ENCODE results near the gene CTXND1.
"Not testable (repeated sequence)": the region's sequence is repeated elsewhere in the genome, so short reads cannot be mapped to it uniquely, and the experiment has no call there.

CTXND1 gene

DNA sequence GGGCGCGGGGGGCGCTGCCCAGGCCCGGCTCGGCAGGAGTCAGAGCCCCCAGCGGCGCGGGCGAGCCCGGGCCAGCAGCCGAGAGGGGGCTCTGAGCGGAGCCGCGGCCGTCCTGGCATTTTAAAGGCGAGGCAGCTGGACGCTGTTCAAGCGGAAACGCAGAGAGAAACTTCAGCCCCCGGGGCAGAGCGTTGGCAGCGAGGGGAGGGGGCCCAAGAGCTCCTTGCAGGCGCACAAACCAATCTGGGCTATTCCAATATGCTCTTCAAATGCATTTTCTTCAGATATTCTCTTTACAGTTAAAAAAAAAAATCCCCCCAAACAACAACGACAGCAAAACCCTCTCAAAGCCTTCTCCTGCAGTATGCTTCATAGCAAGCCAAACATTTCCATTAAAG, at the start of gene CTXND1:
TSS of gene CTXND1 (minus strand) at position 93 of the 398 bp plus-strand sequence. CDS start 50,264 bp downstream, outside the sequence.
- no peak for DNase-seq

DNA sequence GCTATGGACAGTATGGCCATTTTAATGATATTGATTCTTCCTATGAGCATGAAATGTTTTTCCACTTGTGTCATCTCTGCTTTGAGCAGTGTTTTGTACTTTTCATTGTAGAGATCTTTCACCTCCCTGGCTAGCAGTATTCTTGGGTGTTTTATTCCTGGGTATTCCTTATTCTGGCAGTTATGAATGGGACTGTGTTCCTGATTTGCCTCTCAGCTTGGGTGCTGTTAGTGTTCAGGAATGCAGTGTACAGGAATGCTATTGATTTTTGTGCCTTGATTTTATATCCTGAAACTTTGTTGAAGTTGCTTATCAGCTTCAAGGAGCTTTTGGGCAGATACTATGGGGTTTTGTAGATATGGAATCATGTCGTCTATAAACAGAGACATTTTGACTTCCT, 49.5 kb upstream of the CTXND1 start:
- DNase-seq: no peak

DNA sequence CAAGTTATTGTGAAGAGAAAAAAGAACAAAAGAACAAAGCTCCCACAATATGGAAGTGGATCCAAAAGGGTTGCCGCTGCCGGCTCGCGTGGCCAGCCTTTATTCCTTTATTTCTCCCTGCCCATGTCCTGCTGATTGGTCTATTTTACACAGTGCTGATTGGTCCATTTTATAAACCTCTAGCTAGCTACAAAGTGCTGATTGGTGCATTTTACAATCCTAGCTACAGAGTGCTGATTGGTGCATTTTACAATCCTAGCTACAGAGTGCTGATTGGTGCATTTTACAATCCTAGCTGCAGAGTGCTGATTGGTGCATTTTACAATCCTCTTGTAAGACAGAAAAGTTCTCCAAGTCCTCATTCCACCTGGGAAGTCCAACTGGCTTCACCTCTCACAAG, 43.8 kb upstream of the CTXND1 start:
- DNase-seq: not testable (repeated sequence)

DNA sequence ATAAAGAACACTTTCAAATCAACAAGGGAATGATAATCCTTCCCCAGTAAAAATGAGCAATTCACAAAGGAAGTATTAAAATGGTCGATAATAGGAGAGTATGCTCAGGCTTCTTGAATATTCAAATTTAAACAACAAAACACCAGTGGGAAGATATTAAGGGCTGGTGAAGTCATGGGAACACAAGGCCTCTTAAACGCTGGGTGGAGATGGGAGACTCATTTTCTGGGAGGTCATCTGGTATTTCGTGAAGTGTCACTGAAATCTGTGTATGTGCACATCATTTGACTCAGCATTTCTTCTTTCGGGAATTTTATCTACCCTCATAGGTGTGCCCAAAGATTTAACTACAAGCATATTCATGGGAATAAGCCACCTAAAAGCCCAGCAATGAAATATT, 40.1 kb upstream of the CTXND1 start:
- no peak for DNase-seq

DNA sequence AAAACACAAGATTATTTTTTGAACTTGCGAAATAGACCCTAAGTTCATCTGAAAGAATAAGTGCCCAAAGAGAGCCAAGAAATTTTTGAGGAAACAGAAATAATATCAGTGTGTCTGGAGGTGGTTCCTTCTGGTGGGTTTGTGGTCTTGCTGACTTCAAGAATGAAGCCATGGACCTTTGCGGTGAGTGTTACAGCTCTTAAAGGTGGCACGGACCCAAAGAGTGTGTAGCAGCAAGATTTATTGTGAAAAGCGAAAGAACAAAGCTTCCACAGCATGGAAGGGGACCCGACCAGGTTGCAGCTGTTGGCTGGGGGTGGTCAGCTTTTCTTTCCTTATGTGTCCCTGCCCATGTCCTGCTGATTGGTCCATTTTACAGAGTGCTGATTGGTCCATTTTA, 38.9 kb upstream of the CTXND1 start:
- DNase-seq: not testable (repeated sequence)

DNA sequence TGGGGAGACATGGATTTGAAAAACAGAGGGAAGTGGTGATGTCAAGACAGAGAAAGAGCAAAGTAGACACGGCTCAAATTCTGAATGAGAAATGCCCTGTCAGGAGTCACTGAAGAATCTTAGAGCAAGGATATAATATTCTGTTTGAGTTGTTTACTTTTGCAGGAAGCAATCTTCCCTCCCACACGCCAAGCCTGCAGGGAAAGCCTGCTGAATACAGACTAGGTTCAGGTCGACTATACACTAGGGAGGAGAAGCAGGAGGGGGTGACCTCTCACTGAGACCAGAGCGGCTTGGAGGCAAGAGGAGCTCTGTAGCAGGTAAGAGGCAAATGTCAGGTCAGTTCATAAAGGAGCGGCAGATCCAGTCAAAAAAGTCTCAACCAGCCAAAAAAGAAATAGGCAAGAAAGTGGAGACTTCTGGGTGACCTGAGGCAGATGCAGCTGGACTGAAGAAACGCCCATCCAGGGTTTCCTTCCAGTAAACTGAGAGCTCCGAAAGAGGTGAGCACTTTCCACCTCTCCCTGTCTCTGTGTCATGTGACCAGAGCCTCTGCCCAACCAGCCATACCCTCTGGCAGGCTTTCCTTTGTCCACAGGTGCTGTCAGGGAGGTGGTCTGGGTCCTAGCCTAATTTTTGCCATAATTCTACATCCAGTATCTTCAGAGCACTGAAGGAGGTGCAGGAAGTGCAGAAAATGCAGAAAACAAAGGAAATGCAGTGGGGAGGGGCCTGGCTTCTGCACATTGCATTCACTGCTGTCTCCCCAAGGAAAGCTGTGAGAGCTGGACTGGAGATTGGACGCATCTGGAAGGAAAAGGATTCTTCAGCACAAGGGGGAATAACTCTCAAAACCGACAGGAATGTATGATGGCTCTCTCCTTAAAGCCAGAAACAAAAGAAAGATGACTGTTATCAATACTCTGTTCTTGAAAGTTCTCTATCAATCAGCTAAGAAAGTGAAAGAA, 37.8 kb upstream of the CTXND1 start:
- DNase-seq: no peak

DNA sequence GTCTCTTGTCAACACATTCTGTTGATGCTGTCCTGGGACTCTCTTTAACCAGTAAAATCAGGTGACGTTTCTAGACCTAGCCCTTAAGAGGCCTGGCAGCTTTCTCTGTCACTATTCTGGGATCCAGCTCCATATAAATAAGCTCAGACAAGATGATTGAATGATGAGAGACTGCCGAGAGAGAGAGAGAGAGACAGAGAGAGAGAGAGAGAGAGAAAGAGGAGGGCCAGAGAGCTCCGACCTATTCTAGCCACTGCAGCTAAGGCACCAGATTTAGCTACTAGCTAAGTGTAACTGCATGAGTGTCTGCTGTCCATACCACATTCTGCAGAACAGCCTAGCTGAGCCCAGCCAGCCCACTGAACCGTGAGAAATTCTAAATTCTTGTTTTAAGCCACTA, 36.1 kb upstream of the CTXND1 start:
- DNase-seq: no peak

DNA sequence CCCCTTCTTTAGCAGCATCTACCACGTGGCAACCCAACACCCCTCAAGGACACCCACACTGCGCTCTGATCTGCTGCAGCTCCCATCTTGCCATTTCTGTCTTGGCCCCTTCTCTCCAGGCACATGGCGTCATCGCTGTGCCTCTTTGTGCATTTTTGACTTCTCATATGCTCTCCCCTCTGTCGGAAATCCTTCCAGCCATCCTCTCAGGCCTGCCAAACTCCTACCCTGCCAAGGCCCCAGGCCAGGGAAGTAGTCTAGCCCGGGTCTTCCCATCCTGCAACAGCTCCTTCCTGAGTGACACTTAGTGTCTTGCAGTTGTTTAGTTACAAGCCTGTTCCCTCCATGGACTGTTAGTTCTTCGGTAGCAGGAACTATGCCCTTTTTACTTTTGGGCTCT, 34.0 kb upstream of the CTXND1 start:
- DNase-seq: no peak

DNA sequence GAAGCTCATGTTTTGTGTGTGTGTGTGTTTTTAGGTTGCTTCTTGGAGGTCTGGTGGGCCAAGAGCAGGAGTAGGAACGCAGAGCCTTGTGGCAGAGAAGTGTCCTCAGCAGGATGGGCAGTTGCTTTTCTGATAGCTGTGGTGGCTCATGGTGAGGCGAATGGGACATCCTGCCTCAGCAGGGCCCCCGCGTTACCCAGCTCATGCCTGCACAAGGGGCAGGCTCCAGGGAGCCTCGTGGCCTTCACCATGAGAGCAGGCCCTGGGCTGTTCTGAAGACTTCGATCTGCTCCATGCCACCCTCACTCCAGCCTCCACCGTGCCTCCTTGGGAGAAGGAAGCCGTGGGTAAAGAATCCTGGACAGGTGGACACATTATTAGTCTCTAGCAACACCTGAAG, 33.4 kb upstream of the CTXND1 start:
- no peak for DNase-seq

DNA sequence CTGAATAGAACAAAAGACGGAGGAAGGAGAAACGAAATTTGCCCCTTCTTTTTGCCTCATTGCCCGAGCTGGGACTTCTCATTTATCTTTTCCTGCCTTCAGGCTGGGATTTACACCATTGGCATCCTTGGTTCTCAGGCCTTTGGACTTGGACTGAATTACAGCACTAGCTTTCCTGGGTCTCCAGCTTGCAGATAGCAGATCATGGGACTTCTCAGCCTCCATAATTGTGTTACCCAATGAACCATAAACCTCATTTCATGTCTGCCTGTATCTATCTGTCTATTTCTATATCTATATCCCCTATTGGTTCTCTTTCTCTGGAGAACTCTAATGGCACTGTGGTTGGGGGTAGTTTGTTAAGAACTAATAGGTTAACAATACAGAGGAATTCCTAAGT, 31.5 kb upstream of the CTXND1 start:
- DNase-seq: no peak

DNA sequence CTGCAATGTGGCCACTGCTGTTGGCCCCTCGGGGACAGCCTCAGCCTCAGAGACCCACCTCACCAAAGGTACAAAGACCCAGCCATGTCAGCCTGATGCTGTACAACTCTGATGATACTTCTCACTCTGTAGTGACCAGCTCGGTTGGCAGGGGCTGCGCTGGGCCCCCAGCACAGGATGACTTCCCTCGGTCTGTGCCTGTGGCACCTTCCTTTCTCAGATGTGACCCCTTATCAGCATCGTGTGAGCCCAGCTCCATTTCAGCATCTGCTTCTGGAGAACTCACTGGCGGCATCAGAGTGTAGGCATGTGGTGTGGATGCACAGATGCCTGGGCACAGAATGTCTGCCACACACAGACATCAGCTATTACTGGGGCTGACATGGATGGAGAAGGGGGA, 25.1 kb upstream of the CTXND1 start:
- DNase-seq: no peak

DNA sequence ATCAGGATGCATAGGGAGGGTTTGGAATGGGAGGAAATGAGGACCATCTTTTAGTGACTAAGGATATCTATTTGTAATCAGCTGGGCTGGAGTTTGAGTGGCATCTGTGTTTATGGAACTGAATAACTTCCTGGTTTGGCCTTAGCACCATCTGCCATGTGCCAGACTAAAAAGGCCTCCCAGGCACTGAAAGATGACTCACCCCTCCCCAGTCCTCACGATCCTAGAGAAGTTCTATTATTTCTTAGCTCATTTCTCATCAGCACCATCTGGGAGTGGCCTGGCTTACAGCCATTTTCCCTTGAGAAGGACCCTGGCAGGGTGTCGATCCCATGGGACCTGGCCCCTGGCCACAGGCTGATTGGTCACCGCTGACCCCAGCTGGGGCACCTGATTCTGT, 23.9 kb upstream of the CTXND1 start:
- no peak for DNase-seq

DNA sequence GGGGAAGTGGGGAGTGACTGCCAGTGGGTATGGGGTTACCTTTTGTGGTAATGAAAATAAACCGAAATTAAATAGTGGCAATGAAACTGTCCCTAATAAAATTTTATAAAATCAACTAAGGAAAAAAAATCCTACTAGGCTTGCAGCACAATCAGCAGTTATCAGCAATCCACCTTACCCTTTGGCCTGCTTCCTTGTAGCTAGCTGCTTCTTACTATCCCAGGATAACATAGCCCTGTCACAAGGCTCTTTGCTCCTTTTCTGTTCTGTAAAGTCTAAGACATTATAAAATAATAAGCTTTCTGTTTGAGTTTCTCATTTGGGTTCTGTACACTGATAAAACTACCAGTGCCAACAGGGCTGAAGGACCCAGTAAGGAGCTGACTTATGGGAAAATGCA, 23.0 kb upstream of the CTXND1 start:
- DNase-seq: no peak

DNA sequence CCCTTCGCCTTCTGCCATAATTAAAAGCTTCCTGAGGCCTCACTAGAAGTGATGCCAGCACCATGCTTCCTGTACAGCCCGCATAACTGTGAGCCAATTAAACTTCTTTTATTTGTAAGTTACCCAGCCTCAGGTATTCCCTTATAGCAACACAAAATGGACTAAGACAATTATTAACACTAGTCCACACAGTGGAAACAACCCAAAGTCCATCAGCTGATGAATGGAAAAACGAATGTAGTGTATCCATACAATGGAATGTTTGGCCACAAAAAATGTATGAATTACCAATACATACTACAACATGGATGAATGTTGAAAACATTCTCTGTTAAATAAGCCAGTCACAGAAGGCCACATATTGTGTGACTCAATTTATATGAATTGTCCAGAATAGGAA, 22.5 kb upstream of the CTXND1 start:
- DNase-seq: no peak

DNA sequence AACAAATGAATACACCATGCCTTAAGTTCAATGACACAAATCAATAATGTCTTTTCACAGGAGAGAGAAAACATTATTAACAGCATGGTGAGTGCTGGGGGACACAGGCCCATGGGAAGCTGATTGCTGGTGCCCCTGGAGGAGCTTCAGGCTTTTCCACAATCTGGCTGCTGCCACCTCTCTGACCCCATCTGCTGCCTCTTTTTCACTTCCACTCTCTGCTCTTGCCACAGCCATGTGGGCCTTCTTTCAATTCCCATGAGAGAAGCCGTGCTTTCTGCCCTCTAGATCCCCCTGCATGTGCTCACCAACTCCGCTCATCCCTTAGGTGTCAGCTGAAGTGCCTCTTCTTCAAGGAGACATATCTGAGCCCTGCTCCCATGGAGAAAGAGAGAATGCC, 21.0 kb upstream of the CTXND1 start:
- no peak for DNase-seq

DNA sequence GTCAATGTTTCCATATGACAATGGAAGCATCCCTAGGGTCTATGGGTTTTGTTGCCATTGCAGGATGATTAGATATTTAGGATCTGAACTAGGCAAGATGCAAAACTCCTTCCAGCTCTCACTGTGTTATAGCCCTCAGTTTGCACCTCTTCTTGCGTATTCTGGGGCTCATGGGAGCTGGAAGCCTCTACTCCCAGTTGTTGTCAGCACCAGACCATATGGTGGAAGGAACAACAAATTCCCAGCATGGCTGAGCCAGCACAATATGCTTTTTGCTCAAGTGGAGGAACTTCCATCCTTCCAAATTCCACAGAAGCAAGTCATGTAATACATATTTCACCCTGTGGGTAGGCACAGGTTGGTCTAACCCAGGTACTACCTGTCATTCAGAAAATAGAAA, 18.5 kb upstream of the CTXND1 start:
- no peak for DNase-seq

DNA sequence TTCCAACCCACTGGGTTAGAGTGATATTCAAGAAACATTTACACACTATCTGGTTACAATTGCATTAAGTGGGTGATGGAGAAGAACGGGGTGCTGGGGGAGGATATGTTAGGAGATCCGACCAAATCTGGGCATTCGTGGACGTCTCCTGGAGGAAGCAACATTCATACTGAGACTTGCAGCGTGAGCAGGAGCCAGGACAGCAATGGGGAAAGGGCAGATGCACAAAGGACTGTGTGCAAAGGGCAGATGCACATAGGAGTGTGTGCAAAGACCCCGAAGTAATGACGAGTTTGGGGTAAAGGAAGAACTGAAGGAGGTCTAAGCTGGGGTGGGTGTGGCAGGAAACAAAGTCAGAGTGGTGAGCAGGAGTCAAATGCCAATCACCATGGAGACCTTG, 16.1 kb upstream of the CTXND1 start:
- DNase-seq: no peak

DNA sequence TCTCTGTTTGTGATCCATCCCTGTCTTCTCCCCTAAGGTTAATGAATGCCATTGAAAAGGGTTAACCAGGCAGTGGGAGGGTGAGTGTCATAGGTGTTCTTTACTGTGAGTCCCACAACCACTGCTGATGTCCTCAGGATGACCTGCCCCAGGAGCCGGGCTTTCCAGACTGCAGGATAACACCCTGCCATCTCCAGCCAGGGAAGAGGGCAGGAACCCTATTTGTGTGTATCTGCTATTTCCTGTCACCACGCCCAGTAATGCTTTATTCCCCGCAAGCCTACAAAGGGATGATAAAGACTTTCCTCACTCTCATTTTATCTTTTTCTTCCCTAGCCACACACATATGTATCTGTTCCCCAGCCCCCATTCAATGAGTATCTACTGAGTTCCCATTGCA, 15.6 kb upstream of the CTXND1 start:
- no peak for DNase-seq

DNA sequence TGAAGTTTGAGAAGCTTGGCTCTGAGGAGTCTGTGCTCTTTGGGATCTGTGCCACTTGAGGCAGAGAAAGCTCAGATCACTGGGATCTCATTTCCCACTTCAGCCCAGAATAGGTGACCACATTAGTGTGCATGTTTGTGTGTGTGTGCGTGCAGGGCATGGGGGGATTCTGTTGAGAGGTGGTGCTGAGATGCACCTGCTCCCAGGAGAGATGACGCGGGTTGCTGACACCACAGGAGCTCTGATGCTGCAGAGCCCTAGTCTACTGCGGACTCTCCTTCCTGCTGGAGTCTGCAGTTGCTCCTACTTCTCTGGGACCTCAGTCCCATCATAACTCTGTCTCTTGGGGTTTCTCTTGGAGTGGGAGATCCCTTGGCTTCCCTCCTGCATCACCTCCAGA, 14.7 kb upstream of the CTXND1 start:
- DNase-seq: no peak

DNA sequence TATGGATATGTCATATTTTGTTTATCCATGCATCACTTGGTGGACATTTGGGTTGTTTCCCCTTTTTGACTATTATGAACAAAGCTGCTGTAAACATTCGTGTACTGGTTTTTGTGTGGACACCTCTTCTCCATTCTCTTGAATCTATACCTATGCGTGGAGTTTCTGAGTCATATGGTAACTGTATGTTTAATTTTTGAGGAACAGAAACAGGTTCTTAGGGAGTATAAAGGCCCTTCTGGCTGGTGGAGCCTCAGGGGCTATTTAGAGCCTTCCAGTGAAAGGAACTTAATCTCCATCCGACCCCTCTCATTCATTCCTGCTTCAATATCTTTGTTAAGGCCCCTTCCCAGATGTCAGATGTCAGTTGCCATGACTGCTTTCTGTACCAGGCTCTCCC, 14.1 kb upstream of the CTXND1 start:
- DNase-seq: no peak

DNA sequence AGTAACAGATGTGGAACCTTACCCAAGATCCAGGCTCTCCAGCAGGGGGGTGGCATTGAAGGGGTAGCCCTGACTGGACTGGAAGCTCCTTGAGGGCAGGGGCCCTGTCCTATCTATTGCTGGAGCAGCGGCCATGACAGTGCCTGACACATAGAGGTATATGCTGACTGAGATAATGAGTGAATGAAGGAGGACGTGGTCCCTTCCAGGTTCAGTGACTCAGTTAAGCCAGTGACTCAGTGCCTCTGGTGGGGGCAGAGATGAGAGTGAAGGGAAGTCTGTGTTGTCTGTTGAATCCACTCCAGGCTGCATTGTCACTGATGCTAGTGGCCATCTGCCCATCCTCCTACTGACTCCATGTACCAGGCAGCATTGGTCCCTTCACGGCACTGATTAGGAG, 13.0 kb upstream of the CTXND1 start:
- DNase-seq: no peak

DNA sequence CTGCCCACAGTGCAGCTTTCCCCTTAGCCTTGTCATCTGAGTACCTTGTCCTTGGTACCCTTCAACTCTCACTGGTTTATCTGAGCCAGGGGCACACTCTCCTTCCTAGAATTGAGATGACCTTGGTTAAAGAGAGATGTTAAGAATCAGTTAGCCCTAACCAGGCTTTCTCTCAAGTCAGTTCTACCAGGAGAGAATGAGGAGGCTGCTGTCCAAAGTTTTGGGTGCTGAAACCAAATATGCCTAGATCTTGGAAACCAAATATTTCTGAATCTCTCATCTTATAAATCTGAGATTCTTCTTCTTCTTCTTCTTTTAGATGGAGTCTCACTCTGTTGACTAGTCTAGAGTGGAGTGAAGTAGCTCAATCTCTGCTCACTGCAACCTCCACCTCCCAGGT, 12.0 kb upstream of the CTXND1 start:
- DNase-seq: no peak

DNA sequence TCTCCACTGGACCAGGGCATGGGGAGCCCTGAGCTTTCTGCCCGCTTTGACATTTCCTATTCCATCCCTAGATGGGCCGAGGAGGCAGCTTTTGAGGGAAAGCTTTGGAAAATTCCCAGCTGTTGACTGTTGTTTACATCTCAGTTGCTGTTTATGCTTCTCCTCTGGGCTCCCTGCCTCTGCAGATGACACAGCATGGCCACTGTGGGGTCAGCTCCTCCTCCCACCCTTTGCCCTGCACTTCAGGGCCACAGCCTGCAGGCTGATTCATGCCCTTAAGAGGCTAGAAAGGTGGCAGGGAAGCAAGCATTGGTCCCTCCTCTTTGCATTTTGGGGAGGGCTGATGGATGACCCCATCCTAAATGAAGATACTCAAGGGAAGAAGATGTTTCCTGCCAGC, 8.5 kb upstream of the CTXND1 start:
- DNase-seq: no peak

DNA sequence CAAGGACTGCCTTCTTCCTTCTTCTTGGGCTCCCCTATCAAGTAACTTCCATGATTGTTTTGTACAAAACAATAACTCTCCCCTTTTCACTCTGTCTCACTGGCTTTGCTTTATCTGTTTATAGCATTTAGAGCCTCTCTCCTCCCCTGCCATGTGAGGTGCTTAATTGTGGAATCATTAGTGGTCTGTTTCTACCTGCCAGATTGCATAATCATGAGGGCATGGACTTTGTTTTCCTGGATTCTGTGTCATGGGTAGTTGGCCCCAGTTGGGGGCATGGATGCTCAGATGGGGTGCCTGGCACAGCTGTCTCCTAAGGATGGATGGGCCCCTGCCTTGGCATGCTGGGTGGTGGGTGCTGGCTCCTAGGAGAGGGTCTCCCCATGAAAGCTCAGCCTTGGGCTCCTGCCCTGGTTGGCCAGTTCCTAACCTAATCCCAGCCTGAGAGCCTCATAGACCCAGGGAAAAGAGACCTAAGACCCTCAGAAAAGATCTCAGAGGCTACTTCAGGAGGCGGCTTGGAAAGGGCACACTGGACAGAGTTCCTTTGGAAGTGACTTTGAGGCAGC, 8.0 kb upstream of the CTXND1 start:
- DNase-seq: no peak

Data from activated CD4-positive, alpha-beta T cell treated with anti-CD3 and anti-CD28 coated beads, Interleukin-2, amount 50 U/mL, for 1 hour (primary cell).